Activated naive CD4-positive, alpha-beta T cell treated with anti-CD3 and anti-CD28 coated beads, Interleukin-2, amount 50 U/mL, for 16 hours (primary cell): Measurements from ENCODE around the gene SLC7A7.
"Not testable (repeated sequence)": the region's sequence is repeated elsewhere in the genome, so short reads cannot be mapped to it uniquely, and the experiment has no call there.

Experiments
- DNase-seq: peaks from one replicate; pipeline ENCODE4 v3.0.0-alpha.2; 2020

Gene SLC7A7

GRCh38 chr14:22843123-22843925, 28.1 kb upstream of the SLC7A7 start:
- no peak for DNase-seq

DNA sequence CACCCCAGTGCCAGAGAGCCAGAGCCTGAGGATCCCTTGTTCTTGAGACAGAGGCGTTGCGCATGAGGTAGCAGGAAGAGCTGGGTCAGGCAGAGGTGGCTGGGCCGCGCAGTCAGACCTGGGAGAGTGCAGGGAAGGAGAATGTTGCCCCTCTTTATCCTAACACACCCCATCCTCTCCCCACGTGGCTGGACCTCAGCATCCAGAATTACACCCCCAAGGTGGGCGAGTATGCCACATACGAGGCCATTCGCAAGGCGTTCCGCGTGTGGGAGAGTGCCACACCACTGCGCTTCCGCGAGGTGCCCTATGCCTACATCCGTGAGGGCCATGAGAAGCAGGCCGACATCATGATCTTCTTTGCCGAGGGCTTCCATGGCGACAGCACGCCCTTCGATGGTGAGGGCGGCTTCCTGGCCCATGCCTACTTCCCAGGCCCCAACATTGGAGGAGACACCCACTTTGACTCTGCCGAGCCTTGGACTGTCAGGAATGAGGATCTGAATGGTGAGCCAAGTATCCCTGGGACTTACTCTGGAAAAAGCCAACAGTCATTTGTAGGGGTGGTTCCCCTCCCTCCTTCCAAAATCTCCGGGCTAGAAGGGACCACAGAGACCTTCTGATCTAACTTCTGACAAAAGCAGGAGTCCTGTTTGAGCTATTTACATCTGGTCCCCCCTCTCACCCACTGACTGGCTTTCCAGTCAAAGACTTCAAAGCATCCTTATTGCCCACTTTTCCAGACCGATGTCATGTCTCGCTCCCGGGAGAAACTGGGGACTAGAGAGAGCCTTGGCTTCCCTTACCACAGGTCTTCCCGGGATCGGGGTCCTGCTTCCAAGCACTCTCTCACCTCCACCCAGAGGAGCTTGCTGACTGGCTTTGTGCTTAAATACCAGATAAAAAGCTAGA, 27.2 kb upstream of the SLC7A7 start:
- no peak for DNase-seq

DNA sequence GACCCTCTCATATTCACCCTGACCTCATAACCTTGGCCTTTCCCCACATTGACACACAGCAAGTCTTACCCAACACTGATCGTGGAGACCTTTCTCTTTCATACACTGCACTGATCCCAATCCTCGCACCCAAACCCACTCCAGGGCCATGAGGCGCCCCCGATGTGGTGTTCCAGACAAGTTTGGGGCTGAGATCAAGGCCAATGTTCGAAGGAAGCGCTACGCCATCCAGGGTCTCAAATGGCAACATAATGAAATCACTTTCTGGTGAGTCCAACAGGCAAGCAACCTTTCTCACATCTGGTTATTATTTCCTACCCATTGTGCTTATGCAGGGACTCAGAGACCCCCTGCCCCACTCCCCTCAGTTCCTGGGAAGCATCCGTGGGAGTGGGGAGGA, 26.5 kb upstream of the SLC7A7 start:
- DNase-seq, result no peak

- DNase-seq, result no peak
Observed at GRCh38 chr14:22841311-22841710, 26.1 kb upstream of the SLC7A7 start.

GRCh38 chr14:22839159-22839779, 24.0 kb upstream of the SLC7A7 start:
- DNase-seq, result no peak

- no peak for DNase-seq
Observed at GRCh38 chr14:22838631-22839041, 23.4 kb upstream of the SLC7A7 start.

DNA sequence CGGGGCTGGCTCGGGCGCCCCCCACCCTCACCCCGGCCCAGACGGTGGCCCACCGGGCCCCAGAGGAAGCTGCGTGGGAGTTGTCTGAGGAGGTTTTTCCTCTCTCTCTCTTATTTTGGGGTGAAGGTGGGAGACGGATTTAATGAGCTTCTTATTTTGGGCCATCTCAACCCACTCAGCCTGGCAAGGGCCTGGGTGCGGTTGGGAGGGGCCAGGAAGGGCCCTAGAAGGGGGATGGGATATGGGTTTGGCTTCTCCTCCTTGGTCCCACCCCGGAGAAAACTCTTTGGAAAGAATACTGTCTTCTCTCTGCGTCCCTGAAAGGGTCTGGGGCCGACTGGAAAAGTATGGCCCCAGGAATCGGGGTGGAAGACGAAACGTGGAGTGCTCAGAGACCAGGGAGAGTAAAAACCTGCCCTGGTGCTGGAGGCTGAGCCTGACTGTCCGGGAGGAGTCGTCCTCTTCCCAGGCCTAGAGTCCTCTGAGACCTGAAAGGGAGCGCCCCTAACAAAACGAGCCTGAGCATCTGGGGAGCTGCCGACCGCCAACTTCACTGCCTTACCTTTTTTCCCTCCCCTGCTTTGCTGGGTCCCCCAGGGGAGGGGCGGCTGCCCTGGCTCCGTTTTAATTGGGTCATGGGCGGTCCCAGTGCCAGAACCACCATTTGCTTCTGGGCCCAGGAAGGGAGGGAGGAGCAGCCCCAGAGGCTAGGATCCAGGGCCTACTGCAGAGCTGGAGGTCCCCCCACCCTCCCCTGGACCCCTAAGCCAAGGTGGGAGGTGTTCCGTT, 22.7 kb upstream of the SLC7A7 start:
- DNase-seq, result no peak

DNA sequence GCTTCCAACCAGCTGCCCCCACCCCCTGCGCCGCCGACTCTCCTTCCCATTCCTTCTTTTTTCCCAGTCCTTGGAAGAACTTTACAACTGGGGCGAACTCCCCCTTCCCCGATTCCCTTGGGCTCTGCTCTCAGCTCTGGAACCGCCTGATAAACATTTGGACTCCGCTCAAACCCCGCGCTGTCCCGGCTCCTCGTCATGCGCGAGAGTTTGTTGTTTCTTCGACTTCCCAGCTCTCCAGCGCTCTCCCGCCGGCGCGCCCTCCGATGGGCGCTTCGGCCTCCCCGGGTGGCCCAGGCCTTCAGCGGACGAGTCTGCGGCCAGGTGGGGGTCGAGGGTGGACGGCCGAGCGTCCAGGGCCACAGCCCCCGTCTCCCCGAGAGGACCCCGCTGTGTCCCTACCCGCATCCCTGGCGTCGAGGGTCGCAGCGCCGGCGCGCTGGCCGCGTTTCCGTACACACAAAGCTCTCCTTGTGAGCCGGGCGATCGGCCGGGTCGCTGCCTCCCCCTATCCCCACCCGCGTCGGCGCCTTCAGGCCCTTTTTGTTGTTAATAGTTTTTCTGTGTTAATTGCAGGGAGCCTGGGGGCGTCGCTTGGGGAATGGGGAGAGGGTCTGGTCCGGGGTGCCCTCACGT, 22.0 kb upstream of the SLC7A7 start:
- peak; percentile 23 for DNase-seq

- no peak for DNase-seq
Observed at GRCh38 chr14:22836301-22837113, 21.3 kb upstream of the SLC7A7 start, which contains the start of gene MMP14. TSS of gene MMP14 (plus strand) at chr14:22836585. CDS start at chr14:22836818, 233 bp downstream.

DNA sequence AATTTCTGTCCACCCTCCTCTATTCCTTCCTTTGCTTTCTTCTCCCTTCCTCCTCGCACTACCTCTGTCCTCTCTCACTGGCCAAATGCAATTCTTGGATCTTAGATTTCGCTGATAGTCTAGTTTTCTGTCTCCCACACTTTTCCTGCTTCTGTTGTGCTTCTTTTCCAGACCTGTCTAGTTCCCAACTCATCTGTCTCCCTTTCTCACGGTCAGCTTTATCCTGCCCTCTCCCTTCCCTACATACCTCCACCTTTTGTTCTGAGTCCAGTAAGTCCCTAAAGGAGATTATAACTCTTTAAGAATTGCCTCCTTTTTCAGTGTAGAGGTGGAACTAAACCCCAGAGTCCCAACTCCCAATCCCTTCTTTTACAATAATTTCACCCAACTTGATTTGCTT, 20.3 kb upstream of the SLC7A7 start:
- DNase-seq, result no peak

DNA sequence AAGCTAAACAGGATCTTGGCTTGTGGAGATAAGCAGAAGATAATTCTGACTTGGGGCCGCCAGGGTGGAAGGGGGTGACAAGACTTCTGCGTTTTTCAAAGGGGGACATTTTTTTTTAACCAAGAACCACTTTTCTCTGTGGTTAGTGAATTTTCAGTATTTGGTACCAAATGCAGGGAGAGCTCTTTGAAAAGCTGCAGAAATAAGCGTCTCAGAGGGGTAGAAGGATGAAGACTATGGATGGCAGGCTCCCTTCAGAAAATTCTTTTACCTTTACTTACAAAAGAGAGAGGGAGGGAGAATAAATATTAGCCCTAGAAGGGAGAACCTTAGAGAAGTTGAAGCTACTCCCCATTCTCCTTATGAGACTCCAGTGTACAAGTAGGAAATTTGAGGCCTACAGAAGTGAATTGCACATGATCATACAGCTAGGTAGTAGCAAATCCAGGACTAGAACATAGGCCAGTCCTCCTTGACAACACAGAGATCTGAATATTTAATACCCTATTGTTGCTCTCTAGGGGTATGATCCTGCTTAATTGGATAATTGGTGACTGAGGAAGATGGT, 15.3 kb upstream of the SLC7A7 start:
- no peak for DNase-seq

DNA sequence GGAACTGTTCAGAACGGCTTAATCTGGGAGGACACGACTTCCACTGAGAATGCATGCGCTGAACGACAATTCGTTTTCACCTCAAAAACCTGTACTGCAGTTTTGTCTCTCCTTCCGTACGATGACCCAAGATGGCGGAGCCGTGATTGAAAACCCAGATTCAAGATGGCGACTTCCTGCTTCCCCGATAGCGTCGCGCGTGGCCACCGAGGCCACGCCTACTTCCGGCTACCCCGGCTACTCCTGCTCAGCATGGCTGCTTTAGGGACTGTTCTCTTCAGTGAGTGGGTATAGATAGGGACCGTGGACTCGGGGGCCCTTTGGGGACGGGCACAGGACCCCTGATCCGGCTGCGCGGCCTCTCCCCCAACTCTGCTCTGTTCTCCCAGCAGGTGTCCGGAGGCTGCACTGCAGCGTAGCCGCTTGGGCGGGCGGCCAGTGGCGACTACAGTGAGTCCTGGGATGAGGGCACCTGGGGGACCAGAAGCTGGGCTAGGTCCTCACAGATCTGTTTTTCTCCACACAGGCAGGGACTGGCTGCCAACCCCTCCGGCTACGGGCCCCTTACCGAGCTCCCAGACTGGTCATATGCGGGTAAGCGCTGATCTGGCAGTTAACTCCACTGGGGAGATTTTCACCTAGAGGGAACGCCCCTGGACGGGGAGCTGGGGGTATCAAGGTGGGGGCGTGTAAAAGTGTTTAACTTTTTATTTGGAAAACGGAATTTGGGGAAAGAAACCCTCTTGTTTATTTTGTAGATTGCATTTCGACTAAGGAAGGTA, 14.6 kb upstream of the SLC7A7 start, which contains the start of gene MRPL52:
Gene MRPL52, plus strand, starts transcription at position 227 of the 782 bp plus-strand sequence. Its CDS starts 26 bp downstream, at position 253.
- peak; percentile 91 for DNase-seq

- DNase-seq, result not testable (repeated sequence)
Observed at GRCh38 chr14:22829076-22829660, 13.9 kb upstream of the SLC7A7 start.

GRCh38 chr14:22824711-22825359, 9.6 kb upstream of the SLC7A7 start:
- DNase-seq, result no peak

- DNase-seq, result peak; percentile 68
Observed at GRCh38 chr14:22822571-22823098, 7.4 kb upstream of the SLC7A7 start.

GRCh38 chr14:22822016-22822570, 6.9 kb upstream of the SLC7A7 start:
- DNase-seq, result no peak

DNA sequence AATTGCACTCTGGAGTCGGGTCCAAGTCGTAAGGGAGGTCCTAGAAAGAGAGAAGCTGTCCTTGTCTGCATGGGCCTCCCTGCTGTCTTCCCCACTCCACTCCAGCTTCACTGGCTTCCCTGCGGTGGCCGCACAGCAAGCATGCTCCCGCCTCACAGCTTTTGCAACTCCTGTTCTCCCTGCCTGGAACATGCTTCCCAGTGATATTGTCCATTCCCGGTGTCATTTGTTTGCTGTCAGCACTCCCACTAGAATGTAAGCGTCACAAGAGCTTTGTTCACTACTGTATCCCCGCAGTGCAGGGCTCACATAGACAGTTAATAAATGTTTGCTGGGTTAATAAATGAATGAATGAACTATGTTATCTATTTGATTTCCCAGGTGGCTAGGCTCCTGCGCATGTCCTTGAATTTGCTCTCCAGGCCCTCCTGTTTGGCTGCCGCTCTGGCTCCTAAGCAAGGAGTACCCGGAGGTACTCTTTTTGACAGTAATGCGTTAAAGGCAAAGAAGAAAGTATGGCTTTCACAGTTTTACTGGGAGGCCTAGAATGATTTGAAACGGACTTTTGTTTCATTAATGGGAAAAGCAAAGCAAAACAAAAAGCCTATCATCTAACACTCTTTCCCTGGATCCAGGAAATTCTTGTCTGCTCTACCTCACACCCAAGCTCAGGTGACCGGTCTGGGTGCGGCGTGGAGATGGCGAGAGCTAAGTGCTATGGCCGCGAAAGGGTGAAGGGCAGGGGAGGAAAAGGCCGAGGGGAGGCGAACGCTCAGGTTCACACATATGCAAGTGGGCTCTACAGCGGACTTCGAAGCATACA, 6.2 kb upstream of the SLC7A7 start:
- no peak for DNase-seq
